Activated effector memory CD4-positive, alpha-beta T cell treated with anti-CD3 and anti-CD28 coated beads, Interleukin-2, amount 50 U/mL, for 16 hours (primary cell): ENCODE data around the gene PRPF40A.

Experiments used
- DNase-seq: peaks from one replicate; pipeline ENCODE4 v3.0.0-alpha.2; 2020

The PRPF40A gene

DNA sequence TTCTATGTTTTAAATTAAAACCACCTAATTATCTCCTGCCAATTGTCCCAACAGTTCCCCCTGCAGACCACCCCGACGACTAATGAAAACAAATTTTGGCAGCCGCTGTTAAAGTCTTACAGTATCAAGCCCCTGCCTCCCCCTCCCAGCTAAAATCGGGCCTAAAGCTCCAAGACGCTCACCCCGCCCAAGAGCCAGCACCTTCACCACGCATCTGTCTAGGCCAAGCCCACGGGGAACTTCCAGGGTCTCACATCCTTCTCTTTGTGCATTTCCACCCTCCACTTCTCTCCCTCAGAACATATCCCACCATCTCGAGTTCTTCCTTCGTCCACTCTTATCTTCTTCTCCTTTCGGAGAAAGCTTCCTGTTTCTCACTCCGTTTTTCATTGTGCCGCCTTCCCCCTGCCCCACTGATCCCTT lies 445 bp downstream of the PRPF40A start:
- peak; percentile 80 for DNase-seq

DNA sequence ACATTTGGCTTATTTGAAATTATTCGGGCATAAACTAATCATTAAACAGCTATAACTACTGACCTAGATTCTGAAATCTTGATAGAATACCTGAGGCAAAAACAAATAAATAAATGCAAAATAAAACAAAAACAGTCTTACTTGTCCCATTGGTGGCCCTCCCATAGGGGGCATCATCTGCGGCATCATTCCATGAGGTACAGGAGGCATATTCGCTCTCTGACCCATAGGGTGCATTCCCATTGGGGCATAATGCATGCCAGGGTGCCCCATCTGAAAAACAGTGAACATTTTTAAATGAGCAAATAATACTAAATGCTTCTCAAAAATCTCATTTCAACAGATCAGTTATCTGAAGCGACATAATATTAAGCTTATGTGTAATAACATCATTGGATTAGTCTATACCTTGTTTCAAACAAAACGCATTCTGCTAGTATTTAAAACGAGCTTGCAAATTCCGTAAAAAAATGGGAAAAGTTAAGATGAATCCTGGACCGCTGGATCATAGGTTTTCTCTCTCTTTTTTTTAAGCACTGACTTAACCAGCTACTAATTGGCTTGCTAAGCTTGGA lies 1.3 kb downstream of the PRPF40A start:
- peak; percentile 68 for DNase-seq

DNA sequence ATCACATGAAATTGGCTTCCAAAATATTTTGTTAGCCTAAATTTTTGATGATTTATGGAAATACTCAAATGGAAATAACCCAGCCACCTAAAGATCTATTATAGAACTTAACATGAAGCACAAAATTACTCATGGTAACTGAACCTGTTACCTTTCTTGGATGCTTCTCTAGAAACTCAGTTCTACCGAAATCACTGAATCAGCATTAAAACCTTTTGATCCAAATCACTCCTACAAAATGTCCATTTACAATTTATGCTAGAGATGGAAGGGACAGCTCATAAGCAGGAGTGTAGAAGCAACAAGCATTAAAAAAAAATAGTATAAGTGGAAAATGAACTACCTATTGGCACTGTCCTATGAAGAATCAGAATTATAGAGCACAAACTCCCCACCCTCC lies 2.1 kb downstream of the PRPF40A start:
- no peak for DNase-seq

DNA sequence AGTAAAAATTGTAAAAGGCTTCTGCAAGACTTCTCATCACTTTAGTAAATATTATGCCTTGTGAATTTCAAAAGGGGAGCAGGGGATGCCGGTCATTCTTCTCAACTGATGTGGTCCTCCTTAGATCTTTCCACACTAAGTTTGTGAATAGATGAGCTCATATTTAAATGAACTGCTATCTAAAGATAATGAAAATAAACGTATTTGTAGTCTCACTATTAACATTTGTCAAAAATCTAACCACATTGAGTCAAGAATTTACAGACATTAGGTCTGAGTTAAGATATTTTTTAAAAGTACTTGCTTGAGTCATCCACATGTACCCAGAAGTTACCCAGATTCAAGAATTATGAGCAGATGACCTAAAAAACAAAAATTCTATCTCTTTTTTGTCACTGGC lies 6.5 kb downstream of the PRPF40A start:
- no peak for DNase-seq

DNA sequence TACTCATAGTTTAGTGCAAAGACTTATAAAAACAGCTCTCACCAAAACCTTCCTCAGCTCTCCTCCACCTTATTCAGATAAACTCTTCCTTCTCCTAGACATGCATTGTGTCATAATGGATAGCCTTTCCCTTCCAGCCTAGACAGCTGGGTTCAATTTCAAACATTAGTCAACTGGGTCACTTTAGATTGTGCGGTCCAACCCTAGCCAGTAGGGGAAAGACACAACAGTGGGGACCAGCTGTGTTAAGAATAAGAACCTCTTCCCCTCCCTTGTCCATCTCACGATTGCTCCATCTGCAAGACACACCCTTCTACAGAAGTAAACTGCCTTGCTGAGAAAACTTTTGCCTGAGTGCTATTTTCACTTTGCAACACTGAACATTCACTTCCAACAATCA lies 8.5 kb downstream of the PRPF40A start:
- no peak for DNase-seq

DNA sequence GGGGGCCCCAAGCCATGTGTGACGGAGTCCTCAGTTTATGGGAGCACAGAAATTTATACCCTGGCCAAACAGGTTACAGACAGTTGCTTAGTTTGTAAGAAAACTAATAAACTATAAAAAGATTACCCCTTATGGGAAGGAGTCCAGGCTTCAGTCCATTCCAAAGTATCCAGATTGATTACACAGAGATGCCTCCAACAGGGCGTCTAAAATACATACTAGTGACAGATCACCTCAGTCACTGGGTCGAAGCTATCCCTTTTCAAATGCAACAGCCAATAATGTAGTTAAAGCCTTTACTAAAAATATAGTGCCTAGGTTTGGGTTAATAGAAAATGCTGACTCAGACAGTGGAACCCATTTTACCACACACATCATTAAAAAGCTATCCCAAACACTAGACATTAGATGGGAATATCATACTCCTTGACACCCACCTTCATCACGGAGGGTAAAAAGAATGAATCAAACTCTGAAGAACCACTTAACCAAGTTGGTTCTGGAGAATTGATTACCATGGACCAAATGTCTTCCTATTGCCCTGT lies 10.7 kb downstream of the PRPF40A start:
- no peak for DNase-seq

DNA sequence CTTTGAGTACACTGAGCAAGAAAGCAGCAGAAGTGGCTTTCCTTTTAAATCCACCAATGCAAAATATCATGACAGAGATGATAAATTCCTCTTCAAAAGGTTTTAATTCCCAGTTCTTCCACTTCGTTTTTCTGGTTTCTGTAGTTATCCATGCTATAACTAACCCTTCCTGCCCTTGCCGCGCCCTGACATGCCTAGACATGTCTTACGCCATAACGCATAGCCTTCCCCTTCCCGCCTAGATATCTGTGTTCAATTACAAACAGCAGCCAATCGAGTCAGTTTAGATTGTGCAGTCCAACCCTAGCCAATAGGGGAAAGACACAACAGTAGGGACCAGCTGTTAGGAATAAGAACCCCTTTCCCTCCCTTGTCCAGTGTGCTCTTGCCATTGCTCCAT lies 16.1 kb downstream of the PRPF40A start:
- DNase-seq: no peak

DNA sequence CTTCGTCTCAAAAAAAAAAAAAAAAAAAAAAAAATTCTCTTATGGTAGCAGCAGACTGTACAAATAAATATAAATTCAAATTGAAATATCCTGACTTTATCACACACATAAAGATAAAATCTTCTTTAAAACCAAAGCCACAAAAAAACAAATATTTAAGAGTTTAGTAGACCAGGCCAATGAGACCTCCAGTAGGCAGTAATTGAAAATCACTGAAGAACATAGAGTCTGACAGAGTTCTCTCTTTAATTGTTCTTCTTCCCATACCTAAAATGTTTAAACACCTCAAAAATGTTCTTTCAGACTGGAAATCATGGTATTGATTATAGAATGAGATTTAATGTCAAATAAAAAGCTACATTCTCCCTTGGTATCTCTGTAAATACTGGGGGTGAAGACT lies 20.8 kb downstream of the PRPF40A start:
- DNase-seq: no peak

DNA sequence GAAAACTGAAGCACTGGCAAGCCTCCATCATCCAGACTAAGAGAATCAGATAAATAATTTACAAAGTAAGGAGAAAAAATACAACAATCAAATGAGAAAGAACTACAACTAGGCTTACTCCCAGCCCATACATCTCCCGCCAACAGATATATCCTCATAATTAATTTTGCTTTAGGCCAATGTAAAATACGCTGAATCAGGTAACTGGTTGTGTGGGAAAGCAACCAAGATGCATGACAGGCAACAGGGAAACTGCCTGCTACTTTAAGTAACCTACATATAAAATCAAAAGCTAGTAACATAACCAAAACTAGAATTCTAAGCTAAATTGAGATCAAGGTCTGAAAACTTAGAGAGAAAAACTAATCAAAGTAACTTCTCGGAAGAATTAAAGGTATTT lies 21.5 kb downstream of the PRPF40A start:
- no peak for DNase-seq

DNA sequence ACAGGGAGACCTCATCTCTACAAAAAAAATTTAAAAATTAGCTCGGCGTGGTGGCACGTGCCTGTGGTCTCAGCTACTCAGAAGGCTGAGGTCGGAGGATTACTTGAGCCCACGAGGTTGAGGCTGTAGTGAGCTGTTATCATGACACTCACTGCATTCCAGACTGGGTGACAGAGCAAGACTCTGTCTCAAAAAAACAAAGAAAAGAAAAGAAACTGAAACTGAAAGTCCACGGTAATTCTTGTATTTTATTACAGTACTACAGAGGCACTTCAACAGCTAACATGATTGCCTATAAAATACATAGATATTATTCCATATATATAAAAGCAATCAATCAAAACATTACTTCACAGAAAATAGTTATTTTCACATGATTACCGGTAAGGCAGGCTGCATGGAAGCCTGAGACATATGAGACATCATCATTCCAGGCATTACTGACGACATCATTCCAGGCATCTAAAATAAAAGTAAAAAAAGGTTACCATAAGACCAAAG lies 23.1 kb downstream of the PRPF40A start:
- peak; percentile 79 for DNase-seq

DNA sequence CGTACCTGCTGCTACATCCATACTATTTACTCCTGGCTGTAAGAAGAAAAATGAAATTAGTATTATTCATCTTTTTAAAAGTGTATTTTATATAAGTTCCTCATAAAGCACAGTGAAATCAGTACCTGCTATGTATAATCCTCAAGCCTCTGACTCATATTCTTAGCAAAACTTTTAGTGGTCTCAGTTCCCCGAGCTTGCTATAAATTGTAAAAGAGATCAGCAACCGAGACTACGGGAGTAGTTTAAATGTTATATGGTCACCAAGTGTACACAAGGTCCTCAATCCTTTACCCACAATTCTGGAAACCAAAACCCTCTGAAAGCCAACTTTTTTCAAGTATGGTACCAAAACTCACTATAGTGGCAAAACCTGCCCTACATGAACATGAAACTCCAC lies 24.2 kb downstream of the PRPF40A start:
- no peak for DNase-seq

DNA sequence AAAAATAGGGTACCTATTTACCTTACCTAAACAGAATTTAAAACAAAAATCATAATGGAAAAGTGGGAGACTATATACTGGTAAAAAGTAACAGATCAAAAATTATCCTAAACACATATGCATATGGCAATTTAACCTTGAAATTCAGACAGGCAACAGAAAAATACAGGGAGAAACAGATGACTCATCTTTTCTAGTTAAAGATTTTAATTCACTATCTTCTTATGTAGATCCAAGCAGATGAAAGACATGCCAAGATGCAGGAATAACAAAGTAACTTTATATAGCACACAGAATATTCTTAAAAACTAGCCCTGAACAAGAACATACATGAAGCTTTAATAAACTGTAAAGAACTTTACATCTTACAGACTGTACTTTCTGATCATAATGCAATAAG lies 30.9 kb downstream of the PRPF40A start:
- no peak for DNase-seq

DNA sequence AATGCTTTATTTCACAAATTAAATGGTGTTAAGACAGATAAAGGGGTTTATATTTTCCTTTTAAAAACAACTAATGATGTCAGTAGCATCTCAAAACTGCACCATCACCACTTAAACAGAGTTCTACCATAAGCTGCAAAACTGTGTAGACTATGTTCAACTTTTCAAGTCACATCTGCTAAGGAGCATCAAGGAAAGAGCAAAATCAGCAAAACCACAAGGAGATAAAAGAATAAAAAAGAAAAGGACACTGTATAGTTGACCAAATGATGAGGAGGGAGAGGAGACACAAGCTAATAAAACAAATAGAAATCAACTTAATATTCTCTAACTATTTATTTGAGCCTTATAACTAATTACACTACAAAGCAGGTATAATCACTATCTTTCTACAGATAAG lies 33.9 kb downstream of the PRPF40A start:
- no peak for DNase-seq

DNA sequence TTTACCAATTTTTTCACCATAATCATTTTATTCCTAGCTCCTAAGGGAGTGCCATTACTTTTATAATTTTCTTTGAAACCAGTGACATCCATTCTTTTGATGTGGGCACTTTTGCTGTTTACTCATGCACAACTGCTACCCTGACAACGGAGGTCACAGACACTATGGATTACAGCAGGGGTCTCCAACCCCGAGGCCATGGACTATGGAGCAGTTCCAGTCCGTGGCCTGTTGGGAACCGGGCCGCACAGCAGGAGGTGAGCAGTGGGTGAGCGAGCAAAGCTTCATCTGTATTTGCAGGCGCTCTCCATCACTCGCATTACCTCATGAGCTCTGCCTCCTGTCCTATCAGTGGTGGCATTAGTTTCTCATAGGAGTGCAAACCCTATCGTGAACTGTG lies 34.6 kb downstream of the PRPF40A start:
- no peak for DNase-seq

DNA sequence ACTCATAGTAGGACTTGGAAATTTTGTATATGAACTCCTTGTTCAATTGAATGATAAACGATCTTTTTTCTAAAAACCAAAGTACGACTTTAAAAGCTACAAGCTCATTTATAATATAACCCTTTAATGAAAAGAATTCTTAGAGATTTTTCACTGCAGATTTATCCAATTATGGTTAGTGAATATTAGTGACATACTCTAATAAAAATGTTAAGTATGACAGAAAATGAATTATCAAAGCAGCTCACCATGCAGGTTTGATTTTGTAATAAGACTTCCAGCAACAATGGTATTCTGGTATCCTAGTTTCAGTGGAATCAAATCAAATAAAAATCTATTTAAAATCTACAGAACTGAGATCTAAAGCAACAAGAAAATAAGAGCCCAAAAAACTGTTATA lies 38.5 kb downstream of the PRPF40A start:
- no peak for DNase-seq

DNA sequence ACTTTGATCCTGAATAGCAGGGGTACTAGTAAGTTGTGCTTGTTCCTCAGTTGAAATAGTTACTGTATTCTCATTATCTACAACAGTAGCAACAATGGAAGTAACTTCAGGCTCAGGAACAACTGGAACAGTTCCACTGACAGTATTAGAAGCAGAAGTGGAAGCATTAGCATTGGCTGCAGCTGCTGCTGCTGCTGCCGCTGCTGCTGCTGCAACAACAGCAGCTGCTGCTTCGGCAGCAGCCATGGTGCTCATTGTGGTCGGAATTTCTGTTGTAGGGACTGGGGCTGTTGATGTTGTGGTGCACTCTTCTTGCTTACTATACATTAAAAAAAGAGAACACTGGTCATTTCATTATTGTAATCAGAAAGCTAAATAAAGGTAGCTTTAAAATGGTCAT lies 40.8 kb downstream of the PRPF40A start:
- no peak for DNase-seq

DNA sequence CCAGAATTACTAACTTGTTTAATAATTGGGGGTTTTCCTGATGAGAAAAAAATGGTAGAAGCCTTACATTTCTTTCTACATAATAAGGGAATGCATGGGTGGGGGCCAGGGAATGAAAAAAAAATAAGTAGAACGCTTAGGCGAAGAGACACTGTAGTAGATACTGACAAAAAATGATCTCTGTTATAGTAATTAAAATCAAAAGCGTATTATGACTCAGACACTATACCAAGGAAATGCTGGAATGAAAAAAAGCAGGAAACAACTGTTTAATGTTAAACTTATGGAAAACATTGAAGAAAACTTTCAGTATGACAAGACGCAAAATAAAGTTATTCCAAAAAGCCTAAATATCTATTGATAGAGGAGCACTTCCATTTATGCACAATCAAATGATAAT lies 42.9 kb downstream of the PRPF40A start:
- no peak for DNase-seq

DNA sequence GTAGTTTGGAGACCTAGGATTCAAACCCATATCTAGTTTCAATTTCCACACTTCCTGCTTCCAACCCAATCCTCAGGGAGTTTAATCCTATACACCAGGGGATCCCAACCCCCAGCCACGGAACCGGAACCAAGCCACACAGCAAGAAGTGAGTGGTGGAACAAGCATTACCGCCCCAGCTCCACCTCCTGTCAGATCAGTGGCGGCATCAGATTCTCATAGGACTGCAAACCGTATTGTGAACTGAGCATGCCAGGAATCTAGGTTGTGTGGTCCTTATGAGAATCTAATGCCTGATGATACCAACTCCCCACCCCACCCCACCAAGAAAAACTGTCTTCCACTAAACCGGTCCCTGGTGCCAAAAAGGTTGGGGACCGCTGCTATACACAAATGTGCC lies 52.5 kb downstream of the PRPF40A start:
- no peak for DNase-seq

DNA sequence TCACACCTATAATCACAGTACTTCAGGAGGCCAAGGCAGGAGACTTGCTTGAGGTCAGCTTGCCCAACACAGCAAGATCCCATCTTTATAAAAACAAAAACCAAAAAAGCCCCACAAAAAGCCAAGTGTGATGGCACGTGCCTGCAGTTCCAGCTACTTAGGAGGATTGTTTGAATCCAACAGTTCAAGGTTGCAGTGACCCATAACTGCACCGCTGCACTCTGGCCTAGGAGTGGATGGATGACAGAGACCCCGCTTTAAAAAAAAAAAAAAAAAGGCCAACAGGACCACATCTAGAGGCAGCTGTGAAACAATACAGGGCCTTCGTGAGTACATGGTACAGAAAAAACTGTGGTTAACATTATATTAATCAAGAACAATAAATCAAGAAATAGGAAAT lies 56.2 kb downstream of the PRPF40A start:
- DNase-seq: no peak

DNA sequence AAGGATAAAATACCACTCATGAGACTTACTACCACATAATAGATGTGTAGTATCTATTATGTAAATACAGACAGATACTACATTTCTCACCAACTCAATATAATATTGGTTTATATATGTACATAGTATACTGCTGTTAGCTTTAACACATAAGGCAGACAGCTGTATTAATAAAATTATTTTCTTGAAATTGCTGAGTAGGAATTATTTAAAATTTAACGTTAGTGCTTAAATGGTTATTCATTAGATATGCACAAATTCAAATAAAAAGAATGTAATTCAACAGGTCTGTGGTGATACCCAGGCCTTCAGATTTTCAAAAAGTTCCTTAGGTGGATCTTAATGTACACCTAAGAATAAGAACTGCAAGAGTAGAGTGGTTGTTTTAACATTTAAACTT lies 59.0 kb downstream of the PRPF40A start:
- no peak for DNase-seq

DNA sequence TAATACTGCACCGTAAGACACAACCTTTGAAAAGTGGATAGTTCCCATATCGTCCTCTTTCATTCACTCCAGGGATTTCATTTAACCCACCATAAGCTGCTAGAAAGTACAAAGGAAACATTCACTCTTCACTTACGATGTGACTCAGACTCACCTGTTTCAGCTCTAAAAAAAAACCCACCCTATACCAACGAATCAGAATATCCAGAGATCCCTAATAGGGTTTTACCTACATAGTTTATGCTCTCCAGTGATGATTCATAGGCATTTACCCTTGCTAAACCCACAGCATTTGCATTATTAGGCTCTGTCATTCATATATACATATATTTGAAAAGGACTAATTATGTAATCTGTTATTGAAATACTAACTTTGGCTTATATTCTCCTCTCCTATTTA lies 60.2 kb downstream of the PRPF40A start:
- DNase-seq: no peak

DNA sequence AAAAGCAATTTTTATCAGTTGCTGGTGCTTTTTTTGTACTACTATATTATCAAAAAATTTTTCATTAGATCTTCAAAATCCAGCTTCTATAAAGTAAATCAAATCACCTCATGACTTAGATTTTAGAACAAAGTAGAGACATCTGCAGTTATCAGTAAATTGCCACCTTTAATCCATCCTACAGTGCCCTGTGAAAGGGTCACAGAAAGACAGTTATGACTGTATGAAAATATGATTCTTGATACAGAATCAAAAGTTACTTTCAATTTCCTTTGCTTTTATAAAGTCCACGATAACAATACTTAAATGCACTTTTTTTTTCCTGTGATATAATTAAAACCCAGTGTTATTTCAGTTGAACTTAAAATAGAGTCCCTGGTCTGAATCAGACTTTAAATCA lies 61.4 kb downstream of the PRPF40A start:
- no peak for DNase-seq

DNA sequence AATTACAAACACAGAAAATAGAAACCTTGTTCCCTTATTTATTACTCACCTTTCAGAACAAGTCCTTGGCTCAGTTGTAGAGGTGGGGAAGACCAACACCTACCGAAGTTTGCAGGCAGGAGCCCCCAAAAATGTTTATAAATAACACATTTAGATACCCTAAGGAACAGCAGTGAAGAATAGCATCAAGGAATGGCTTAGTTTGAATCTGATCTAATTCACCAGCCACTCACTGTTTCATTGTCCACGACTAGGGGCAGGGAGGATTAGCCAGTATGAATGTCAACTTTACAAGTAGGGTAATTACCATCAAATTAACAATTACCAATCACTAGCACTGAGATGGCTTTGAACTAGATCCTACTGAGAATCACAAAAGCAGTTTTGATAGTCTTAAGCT lies 65.4 kb downstream of the PRPF40A start:
- no peak for DNase-seq

DNA sequence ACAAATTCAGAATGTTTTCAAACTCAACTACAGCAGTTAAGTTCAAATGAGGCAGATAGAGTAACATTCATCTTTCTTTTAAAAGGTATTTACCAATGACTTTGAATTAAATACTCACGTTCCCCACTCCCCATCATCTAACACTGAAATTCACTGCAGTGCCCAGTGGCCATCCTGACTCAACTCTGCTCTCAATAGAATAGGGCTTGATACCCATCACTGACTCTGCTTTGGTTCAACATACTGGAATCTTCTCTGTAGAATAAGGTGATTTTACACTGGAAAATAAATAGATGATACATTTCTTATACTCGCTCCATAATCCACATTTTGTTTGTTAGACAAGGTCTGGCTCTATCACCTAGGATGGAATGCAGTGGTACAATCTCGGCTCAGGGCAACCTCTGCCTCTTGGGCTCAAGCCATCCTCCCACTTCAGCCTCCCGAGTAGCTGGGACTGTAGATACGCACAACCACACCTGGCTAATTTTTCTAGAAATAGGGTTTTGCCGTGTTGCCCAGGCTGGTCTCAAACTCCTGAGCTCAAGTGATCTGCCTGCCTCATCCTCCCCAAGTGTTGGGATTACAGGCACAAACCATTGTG lies 66.4 kb downstream of the PRPF40A start:
- DNase-seq: no peak

DNA sequence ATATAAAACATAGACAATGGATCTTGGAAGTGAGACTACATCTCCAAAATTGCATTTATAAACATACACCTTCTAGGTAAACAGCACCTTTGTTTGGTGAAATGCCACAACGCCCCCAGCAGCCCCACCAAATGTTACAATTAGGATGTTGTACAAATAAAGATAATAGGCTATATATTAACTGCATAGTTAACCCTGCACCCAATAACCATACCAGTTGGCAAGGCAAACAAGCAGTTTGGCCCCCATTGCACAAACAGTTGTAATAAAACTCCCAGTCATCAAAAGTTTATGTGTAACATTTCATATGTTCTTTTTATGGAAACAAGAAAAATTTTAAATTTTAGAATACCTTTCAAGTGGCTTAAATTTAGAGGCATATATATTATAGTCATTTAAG lies 67.3 kb downstream of the PRPF40A start:
- no peak for DNase-seq
